ENCODE measurements around the gene SLC12A7.

GRCh38 chr5:1079961-1080360 lies 31.9 kb downstream of the SLC12A7 start:
- no peak for TF ChIP-seq ZNF274 (IDR thresholded peaks at IDR 0.05; ENCODE audit: low read depth, low read length)
- no peak for TF ChIP-seq SUZ12 (IDR thresholded peaks at IDR 0.05; ENCODE audit: extremely low read depth, insufficient read depth, insufficient read length)
- TF ChIP-seq YY1 (IDR thresholded peaks at IDR 0.05; ENCODE audit: insufficient read depth, insufficient read length), result no peak

All from NT2/D1 (cell line).